Choroid plexus epithelial cell (primary cell): Measurements from ENCODE around the gene LIMS1.
A peak's percentile ranks its signal among the peaks of the same experiment; 100 is the strongest.

Experiments used
- DNase-seq: peaks from one replicate; pipeline ENCODE4 v3.0.0-alpha.2; 2010; ENCODE audit warnings: low read depth
- H3K4me3 ChIP-seq: 2 replicates; pipeline ENCODE4 v1.5.1; 2011; ENCODE audit warnings: low read depth, mild to moderate bottlenecking, control low read depth, low read length, moderate library complexity
- CTCF ChIP-seq: conservative IDR thresholded peaks from 2 replicates; pipeline ENCODE4 v1.5.1; 2011; ENCODE audit warnings: low read depth, mild to moderate bottlenecking, control low read depth, inconsistent platforms, low read length, moderate library complexity

Gene LIMS1

GRCh38 chr2:108541451-108541850 lies 7.2 kb downstream of the LIMS1 start:
- no peak for TF ChIP-seq CTCF
- H3K4me3 ChIP-seq = no peak overlapping the region
- no peak for DNase-seq

- TF ChIP-seq CTCF = no peak
These were observed 7.8 kb downstream of the LIMS1 start for GRCh38 chr2:108542071-108542470.

GRCh38 chr2:108547606-108548005 lies 13.3 kb downstream of the LIMS1 start:
- no peak overlapping the region for H3K4me3 ChIP-seq
- no peak for DNase-seq
- no peak for TF ChIP-seq CTCF

More at GRCh38 chr2:108542071-108542470, 7.8 kb downstream of the LIMS1 start:
- no peak overlapping the region for H3K4me3 ChIP-seq
- DNase-seq = peak; percentile 67

- no peak for TF ChIP-seq CTCF
- no peak overlapping the region for H3K4me3 ChIP-seq
- peak; percentile 87 for DNase-seq
These were observed 14.1 kb downstream of the LIMS1 start for GRCh38 chr2:108548208-108549003.

GRCh38 chr2:108552566-108552965 lies 18.3 kb downstream of the LIMS1 start:
- no peak for TF ChIP-seq CTCF
- DNase-seq = no peak
- H3K4me3 ChIP-seq = no peak overlapping the region

- no peak for TF ChIP-seq CTCF
- H3K4me3 ChIP-seq = no peak overlapping the region
- no peak for DNase-seq
These were observed 19.1 kb downstream of the LIMS1 start for GRCh38 chr2:108553209-108553919.

GRCh38 chr2:108554528-108554927 lies 20.3 kb downstream of the LIMS1 start:
- no peak for TF ChIP-seq CTCF
- no peak for DNase-seq

More at GRCh38 chr2:108554528-108554927, 20.3 kb downstream of the LIMS1 start:
- H3K4me3 ChIP-seq = no peak overlapping the region
